ENCODE results near the gene HPCAL4. TPM values are rescaled to one million over a fixed set of nuclear protein-coding genes. Genes with fewer than 3 reads are reported as not detected.

The HPCAL4 gene
- total and polyA plus RNA-seq, 9 of the 15 experiments (the other 6 are each of a cell fraction or from before 2014, with no cell fraction given): 0.01 to 0.04 (median 0.04) TPM; not detected in 4

GRCh38 chr1:39711966-39712340, 20.7 kb upstream of the HPCAL4 start (continued):
- TF ChIP-seq ZNF449 (CRISPR knock-in tag; IDR thresholded peaks at IDR 0.05) (no peak), RBFOX2 (IDR thresholded peaks at IDR 0.05; ENCODE audit: low read depth, low read length) (no peak), ZBTB11 (CRISPR knock-in tag; IDR thresholded peaks at IDR 0.05) (no peak; a peak in 1 of 6 replicates), MYC (IDR thresholded peaks at IDR 0.05; ENCODE audit: low read depth, low read length) (no peak), MYC (CRISPR knock-in tag; IDR thresholded peaks at IDR 0.05; ENCODE audit: borderline replicate concordance, low read depth) (no peak), FOXK2 (conservative IDR thresholded peaks at IDR 0.05 in 1 of 2, IDR thresholded peaks at IDR 0.05 in 1 of 2; ENCODE audit: low read depth in 2 of 2) (peak in 1 of 2 experiments; percentile 4; a peak in 1 of 4 replicates), ZNF316 (IDR thresholded peaks at IDR 0.05) (no peak), PHF8 (IDR thresholded peaks at IDR 0.05; ENCODE audit: borderline replicate concordance, low read length) (0 out of 2 replicates have a peak, but pooled peaks have one; percentile 24), ZBTB40 (IDR thresholded peaks at IDR 0.05) (0 out of 2 replicates have a peak, but pooled peaks have one; percentile 47), ZBTB40 (CRISPR knock-in tag; IDR thresholded peaks at IDR 0.05) (no peak), KDM2B (CRISPR knock-in tag; IDR thresholded peaks at IDR 0.05) (no peak), MCM3 (IDR thresholded peaks at IDR 0.05) (no peak), HOXB6 (CRISPR knock-in tag; IDR thresholded peaks at IDR 0.05; ENCODE audit: borderline replicate concordance) (no peak), TOE1 (IDR thresholded peaks at IDR 0.05; ENCODE audit: borderline replicate concordance) (no peak), TOE1 (CRISPR knock-in tag; IDR thresholded peaks at IDR 0.05; ENCODE audit: borderline replicate concordance, low read depth) (no peak)
